Liver (tissue), 3 donors: ENCODE data around the gene OR2S2.
"Not testable (repeated sequence)": the region's sequence is repeated elsewhere in the genome, so short reads cannot be mapped to it uniquely, and the experiment has no call there.

ENCODE experiments used
- CTCF ChIP-seq: fragments of 150-350 bp; IDR thresholded peaks from 2 replicates; pipeline ENCODE4 v1.5.1; 2017; ENCODE audit warnings: improper control_type of control experiment, low read depth, low read length; ENCODE audit not compliant: missing input control
- GABPA ChIP-seq, 2 donors: IDR thresholded peaks in 1 of 2; conservative IDR thresholded peaks in 1 of 2; 2 replicates each; pipeline ENCODE4 v1.6.1; 2016; ENCODE audit warnings: antibody characterized with exemption in 2 of 2, mild to moderate bottlenecking in 1 of 2, moderate library complexity in 1 of 2
- MAX ChIP-seq: IDR thresholded peaks from 2 replicates; pipeline ENCODE4 v1.6.1; 2016; ENCODE audit warnings: antibody characterized with exemption
- RAD21 ChIP-seq, 2 donors: IDR thresholded peaks; 2 replicates each; pipeline ENCODE4 v1.6.1; 2016; ENCODE audit warnings: antibody characterized with exemption in 2 of 2, mild to moderate bottlenecking in 2 of 2
- REST ChIP-seq: IDR thresholded peaks from 2 replicates; pipeline ENCODE4 v1.6.1; 2016; ENCODE audit warnings: antibody characterized with exemption, mild to moderate bottlenecking
- SP1 ChIP-seq: IDR thresholded peaks from 2 replicates; pipeline ENCODE4 v1.6.1; 2018; ENCODE audit warnings: antibody characterized with exemption, mild to moderate bottlenecking
- YY1 ChIP-seq: IDR thresholded peaks from 2 replicates; pipeline ENCODE4 v1.6.1; 2016; ENCODE audit warnings: antibody characterized with exemption, mild to moderate bottlenecking
- ZBTB33 ChIP-seq: IDR thresholded peaks from 2 replicates; pipeline ENCODE4 v1.6.1; 2016; ENCODE audit warnings: antibody characterized with exemption
- donor health status: healthy.
- donor health status: healthy.

GRCh38 chr9:35913429-35913828, 44.5 kb downstream of the OR2S2 start:
- not testable (repeated sequence) for TF ChIP-seq CTCF; ZBTB33; RAD21 (IDR thresholded peaks at IDR 0.05); REST; SP1; MAX; GABPA (IDR thresholded peaks at IDR 0.05 in 1 of 2, conservative IDR thresholded peaks at IDR 0.05 in 1 of 2); YY1
